MV-4-11 (cell line): ENCODE measurements around the gene RALGAPA2.

ENCODE experiments used
- DNase-seq: peaks from one replicate; lab custom pipeline; 2025; lab: John Stamatoyannopoulos, UW

Gene RALGAPA2

DNA sequence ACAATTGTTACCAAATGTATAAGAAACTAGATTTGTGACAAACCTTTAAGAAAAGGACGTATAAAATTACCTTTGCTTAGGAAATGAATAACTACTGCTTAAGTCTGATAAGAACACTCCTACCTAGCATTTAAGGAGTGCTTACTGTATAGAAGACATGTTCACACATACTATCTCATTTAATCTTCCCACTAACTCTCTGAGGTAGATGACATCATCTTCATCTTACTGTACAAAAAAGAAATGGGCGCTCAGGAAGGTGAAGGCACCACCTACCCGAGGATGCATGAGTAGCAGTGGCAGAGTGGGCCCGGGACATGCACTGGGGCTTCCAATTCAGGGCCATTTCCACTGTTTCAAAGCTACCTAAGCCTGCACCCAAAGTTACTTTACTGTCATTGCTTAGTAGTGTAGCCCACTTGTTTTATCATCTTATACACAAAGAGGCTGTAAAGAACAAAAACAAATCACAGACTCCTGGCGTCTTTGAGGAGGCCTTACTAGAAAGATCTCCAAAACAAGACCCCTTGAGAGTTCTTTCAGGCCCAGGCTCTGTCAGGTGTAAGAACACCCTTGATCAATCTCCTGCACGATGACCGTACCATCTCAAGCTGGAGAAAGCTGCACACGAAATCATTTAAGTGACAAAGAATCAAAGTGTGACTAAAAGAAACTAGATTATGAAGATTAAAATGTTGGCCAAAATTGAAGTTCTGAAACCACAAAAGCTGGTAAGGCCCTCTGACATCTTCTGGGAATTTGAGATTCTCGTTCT, 216.5 kb downstream of the RALGAPA2 start:
- DNase-seq = no peak

DNA sequence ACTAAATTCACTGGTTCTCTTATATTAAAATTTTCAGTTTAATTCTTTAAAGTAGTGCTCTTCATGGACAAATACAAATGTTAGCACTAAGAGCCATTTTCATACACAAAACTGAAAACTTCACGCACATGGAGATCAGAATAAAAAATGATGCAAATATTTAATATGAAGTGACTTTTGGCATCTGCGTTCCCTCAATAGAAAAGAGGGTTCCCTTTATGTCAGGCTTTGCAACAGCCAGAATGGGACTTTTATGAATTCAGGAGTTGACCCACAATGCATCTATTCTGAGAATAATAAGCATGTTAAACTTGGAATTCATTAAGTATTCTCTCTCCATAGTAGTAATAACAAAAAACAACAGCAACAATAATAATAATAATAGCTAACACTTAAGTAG, 218.7 kb downstream of the RALGAPA2 start:
- DNase-seq = no peak

- no peak for DNase-seq
Measured at GRCh38 chr20:20492521-20493332, 219.7 kb downstream of the RALGAPA2 start.

DNA sequence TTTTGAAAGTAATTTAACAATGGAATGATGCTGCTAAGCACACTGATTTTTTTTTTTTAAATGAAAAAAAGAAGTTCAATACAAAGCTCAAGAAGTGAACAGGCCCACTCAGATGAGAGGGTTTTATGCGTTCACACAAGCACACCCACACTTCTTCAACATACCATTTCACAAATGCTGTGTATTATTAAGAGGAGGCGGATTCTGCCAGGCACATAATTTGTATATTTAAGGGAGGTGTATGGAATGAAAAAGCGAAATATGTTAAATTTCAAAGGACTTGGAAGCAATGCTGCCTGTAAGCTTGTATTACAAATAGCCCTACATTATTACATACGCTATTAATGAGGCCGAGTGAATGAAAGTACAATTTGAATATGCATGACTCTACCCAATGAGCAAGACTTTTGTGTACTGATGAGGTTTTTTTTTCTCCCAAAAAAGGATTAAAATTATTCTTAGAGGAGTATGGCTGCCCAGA, 220.6 kb downstream of the RALGAPA2 start:
- no peak for DNase-seq

- DNase-seq = no peak
Measured at GRCh38 chr20:20491110-20491783, 221.2 kb downstream of the RALGAPA2 start.

GRCh38 chr20:20490673-20491072, 221.8 kb downstream of the RALGAPA2 start:
- DNase-seq = no peak

DNA sequence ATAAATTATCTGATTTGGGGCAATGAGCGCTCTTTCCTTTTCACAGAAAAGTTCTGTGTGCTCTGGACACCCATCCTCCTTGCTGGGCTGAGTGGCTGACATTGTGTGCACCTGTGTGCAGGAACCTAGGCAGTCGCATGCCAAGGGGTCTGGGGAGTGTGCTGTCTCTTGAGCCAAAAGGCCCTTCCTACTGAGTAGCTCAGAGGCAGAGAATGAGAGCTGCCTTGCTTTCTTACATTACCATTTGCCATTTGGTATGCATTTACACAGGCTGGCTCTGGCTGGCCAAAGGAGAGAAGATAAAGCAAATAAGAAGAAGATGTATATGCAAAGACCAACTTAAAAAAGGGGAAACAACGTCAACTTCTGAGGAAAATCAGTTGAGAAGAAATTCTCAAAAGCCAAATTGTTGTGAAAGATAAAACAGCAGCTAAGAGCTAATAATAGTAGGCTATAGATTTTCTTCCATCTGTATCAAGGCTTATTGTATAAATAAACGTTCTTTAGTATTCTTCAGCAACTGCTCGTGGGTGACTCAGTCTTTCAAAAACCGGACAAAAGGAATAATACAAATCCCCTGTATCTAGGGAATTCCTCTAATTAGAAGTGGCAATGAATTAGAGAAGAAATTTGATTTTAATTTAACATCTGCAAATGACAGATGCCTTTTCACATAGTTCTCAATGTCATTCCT, 222.6 kb downstream of the RALGAPA2 start:
- DNase-seq = peak; percentile 12

- DNase-seq = no peak
Measured at GRCh38 chr20:20489054-20489453, 223.4 kb downstream of the RALGAPA2 start.

GRCh38 chr20:20488388-20488787, 224.1 kb downstream of the RALGAPA2 start:
- DNase-seq = no peak

- no peak for DNase-seq
Measured at GRCh38 chr20:20487811-20488210, 224.6 kb downstream of the RALGAPA2 start.

- no peak for DNase-seq
Measured at GRCh38 chr20:20483328-20483727, 229.1 kb downstream of the RALGAPA2 start.

GRCh38 chr20:20482453-20482852, 230.0 kb downstream of the RALGAPA2 start:
- DNase-seq = no peak

GRCh38 chr20:20480689-20481088, 231.8 kb downstream of the RALGAPA2 start:
- peak; percentile 66 for DNase-seq

GRCh38 chr20:20480126-20480525, 232.3 kb downstream of the RALGAPA2 start:
- DNase-seq = no peak

- DNase-seq = no peak
Measured at GRCh38 chr20:20477444-20478041, 234.9 kb downstream of the RALGAPA2 start.

DNA sequence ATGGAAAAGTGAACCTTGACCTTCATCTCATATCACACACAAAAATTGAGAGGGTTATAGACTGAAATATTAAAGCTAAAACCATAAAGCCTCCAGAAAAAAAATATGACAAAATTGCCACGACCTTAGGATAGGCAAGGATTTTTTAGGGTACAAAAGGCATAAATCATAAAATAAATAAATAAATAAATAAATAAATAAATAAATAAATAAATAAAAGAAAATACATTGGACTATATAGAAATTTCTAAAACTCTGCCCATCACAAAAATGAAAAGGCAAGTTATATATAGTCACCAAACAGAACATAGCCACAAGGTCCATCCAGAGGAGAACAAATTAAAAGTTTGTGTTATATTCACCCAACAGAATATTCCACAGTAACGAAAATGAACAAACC, 235.9 kb downstream of the RALGAPA2 start:
- no peak for DNase-seq

DNA sequence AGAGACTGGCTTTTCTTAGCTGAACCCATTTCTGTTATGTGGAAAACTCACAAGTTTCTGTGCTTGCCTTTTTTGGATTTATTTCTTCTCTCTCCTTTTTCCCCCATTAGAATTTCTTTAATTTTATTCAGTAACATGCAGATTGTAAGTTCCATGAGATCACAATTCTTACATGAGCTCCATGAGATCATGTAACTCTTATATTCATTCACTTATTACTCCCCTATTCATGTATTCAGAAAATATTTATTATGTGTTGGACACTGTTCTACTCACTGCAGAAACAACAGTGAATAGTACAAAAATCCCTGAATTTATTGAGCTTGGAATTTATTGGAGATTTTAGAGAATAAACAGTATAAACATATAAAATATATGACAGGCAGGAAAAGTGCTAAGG, 238.8 kb downstream of the RALGAPA2 start:
- no peak for DNase-seq

- no peak for DNase-seq
Measured at GRCh38 chr20:20472684-20473274, 239.7 kb downstream of the RALGAPA2 start.

DNA sequence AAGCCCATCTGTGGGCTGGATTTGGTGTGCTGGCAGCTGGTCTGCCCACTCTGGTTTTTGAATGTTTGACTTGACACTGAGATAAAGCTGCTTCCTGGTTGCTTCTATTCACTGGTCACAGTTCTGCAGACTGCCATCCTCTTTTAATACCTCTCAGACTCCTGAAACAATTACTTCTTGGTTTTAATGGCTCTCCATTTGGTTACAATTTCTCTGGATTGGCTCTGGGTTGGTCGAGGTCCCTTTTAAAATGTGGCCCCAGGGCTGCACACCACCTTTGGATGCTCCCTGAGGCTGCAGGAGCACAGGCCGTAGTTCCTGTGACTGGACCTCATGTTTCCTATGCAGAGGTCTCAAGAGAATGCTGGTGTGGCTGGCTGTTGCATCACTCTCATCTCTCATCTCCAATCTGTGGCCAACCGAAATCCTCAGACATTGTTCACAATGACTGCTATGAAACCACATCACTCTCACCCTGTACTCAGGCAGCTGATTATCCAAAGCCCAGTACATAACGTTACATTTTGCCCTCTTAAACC, 246.0 kb downstream of the RALGAPA2 start:
- peak; percentile 89 for DNase-seq

DNA sequence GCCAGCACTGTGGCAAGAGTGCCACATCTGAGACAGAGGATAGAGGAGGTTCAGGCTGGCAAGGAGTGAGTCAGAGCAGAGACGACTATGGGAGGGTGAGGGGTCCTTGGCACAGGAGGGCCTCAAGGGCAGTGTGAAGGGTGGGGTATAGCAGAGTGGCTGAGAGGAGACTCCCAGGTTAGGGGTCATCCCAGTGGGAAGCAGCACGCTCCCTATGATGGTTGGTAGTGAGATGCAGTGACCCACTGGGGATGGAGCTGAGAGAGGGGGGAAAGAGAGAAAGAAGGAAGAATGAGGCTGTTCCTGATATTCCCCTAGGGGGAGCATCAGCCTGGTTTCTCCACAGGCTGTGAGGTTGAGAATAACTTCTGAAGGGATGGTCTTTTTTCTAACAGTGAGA, 247.2 kb downstream of the RALGAPA2 start:
- no peak for DNase-seq

DNA sequence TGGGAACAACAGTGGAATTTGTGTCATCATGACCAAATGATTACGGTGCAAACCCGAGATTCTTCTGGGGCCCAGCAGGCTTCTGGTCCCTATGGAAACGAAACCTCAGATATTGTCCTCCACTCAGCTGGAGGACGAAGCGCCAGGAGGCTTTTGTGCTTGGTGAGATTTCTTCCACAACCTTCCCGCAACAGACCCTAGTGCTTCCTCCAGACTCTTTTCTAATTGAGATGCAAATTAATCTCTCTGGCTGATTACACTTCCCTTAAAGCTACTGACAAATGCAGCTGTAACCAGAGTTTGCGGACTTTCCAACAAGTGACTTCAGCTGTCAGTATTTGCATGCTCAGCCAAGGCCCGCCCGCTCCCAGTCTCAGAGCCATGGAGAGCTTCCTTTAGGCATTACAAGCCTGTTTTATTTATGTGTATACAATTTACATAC, 248.5 kb downstream of the RALGAPA2 start:
- DNase-seq = no peak
